C4-2B (cell line): ENCODE results near the gene CELSR3.

Experiments used
- H3K27ac ChIP-seq: fragments of 450-650 bp; 2 replicates; pipeline ENCODE4 v1.5.1; 2017
- CTCF ChIP-seq: fragments of 450-650 bp; conservative IDR thresholded peaks from 2 replicates; pipeline ENCODE4 v1.5.1; 2017; ENCODE audit warnings: mild to moderate bottlenecking
- ZFX ChIP-seq: fragments of 450-650 bp; IDR thresholded peaks from 2 replicates; pipeline ENCODE4 v1.6.1; 2017

Gene CELSR3

GRCh38 chr3:48630833-48631232 lies 31.9 kb downstream of the CELSR3 start:
- H3K27ac ChIP-seq: no peak overlapping the region
- no peak for TF ChIP-seq CTCF
- TF ChIP-seq ZFX: no peak

DNA sequence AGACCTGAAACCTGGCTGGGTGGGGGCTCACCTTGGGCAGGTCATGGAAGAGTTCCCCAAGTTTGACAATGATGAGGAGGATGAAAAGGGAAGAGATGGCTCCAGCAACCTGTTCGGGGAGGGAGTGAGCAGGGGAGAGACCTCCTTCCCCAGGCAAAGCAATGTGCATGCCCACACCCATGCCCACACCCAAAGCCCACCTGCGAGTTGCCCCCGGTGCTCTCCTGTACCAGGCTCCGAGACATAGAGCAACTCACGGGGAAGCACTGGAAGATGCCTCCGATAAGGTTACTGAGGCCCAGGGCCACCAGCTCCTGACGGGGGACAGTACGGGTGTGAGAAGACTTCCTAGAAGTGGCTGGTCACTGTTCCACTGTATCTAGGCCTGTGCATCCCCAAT lies 32.3 kb downstream of the CELSR3 start:
- TF ChIP-seq ZFX (no peak), CTCF (no peak)
- no peak overlapping the region for H3K27ac ChIP-seq

DNA sequence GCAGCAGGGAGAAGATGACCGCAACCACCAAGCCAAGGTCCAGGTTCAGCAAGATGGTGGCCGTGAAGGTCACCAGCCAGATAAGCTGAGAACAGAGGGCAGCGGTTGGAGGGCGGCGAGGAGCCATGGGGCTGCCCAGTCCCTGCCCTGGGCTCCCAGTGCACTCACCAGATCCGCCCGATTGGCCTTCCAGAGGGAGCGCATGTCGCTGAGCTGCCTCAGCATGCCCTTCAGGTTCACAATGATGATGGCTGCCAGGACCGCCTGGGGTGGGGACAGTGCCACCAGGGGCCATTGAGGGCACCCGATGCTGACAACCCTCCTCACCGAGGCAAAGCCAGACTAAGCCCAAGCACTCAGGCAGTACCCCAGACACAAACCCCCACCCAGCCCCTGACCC lies 32.8 kb downstream of the CELSR3 start:
- no peak overlapping the region for H3K27ac ChIP-seq
- no peak for TF ChIP-seq CTCF
- no peak for TF ChIP-seq ZFX

DNA sequence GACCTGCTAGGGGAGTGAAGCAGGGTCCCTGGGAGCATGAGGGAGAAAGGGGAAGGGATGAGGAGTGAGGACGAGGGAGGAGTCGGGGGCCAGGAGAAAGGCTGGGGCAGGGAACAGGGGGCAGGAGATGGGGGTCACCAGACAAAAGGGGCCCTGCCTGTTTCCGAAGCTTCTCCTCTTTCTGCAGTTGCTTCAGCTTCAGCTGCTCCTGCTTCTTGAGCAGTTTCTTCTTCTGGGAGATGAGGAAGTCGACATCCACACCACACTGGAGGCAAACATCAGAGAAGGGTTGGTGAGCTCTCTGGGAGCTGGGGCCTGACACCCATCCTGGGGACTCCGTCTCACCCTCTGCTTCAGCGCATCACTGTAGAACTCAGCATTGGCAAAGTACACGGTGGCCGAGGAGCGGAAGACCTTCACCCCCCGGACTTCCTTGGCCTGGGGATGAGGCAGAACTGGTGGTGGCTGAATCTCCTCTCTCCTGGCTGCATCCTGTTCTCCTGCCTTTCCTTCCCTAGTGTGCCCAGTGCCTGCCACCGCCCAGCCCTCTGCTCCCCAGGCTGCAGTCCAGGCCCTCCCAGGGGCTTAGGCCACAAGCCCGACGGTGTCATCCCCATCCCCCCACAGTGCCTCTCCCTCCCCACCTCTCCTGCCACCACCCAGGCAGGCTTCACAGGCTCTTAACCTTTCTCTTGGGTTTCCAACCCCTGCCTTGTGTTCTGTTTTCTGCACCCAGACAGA lies 34.2 kb downstream of the CELSR3 start:
- TF ChIP-seq CTCF (no peak), ZFX (no peak)
- H3K27ac ChIP-seq: no peak overlapping the region

GRCh38 chr3:48625600-48625999 lies 37.1 kb downstream of the CELSR3 start:
- H3K27ac ChIP-seq: no peak overlapping the region
- TF ChIP-seq ZFX: no peak

- peak overlapping the region; percentile 67 for H3K27ac ChIP-seq
Measured at GRCh38 chr3:48624767-48625166, 37.9 kb downstream of the CELSR3 start.

GRCh38 chr3:48623851-48624547 lies 38.7 kb downstream of the CELSR3 start:
- peak overlapping the region; percentile 67 for H3K27ac ChIP-seq
- no peak for TF ChIP-seq ZFX
- TF ChIP-seq CTCF: no peak

More at GRCh38 chr3:48624767-48625166, 37.9 kb downstream of the CELSR3 start:
- no peak for TF ChIP-seq CTCF
- TF ChIP-seq ZFX: no peak

- TF ChIP-seq ZFX (no peak), CTCF (no peak)
- peak within 1 kb of the TSS; percentile 39 for H3K27ac ChIP-seq
Measured at GRCh38 chr3:48621461-48621869, 41.2 kb downstream of the CELSR3 start, which contains the start of gene TMEM89. Gene TMEM89, minus strand, starts transcription at chr3:48621769. Its CDS starts 13 bp downstream, at chr3:48621756.
